SK-N-SH treated with all-trans-retinoic acid at 6 μM for 48 hours (cell line): ENCODE data around the gene TNPO3.

Experiments used
- ATAC-seq: fragments of 200-7000 bp; cut with Tn5 transposase; 3 replicates; pipeline ENCODE4 v1.9.1; 2020; ENCODE audit warnings: mild to moderate bottlenecking, moderate library complexity
- ARNTL ChIP-seq: fragments of 450-650 bp; formaldehyde crosslinking; IDR thresholded peaks from 2 replicates; pipeline ENCODE4 v1.5.0; 2020; ENCODE audit warnings: low read depth, mild to moderate bottlenecking, moderate library complexity, borderline replicate concordance
- BACH2 ChIP-seq: fragments of 250-450 bp; sonication (Bioruptor Pico); IDR thresholded peaks from 2 replicates; pipeline ENCODE4 v1.9.0; 2021; ENCODE audit warnings: mild to moderate bottlenecking, borderline replicate concordance
- CSDC2 ChIP-seq: fragments of 250-450 bp; sonication (Bioruptor Pico); IDR thresholded peaks from 2 replicates; pipeline ENCODE4 v1.5.0; 2020; ENCODE audit warnings: mild to moderate bottlenecking, moderate library complexity
- ESRRG ChIP-seq: fragments of 250-450 bp; sonication (Bioruptor Pico); IDR thresholded peaks from 2 replicates; pipeline ENCODE4 v1.6.1; 2021; ENCODE audit warnings: mild to moderate bottlenecking
- GLIS3 ChIP-seq: fragments of 250-450 bp; sonication (Bioruptor Pico); IDR thresholded peaks from 2 replicates; pipeline ENCODE4 v1.5.0; 2020; ENCODE audit warnings: mild to moderate bottlenecking, moderate library complexity
- ISL1 ChIP-seq: fragments of 250-450 bp; sonication (Bioruptor Pico); IDR thresholded peaks from 2 replicates; pipeline ENCODE4 v2.1.2; 2022; ENCODE audit warnings: mild to moderate bottlenecking, moderate library complexity
- OSR1 ChIP-seq: fragments of 250-450 bp; sonication (Bioruptor Pico); IDR thresholded peaks from 2 replicates; pipeline ENCODE4 v1.8.0; 2022; ENCODE audit warnings: moderate library complexity, mild to moderate bottlenecking, inconsistent platforms
- POU6F1 ChIP-seq: fragments of 250-450 bp; sonication (Bioruptor Pico); IDR thresholded peaks from 2 replicates; pipeline ENCODE4 v1.8.0; 2021; ENCODE audit warnings: low read depth, mild to moderate bottlenecking, moderate library complexity, borderline replicate concordance
- PPARA ChIP-seq: fragments of 250-450 bp; sonication (Bioruptor Pico); IDR thresholded peaks from 2 replicates; pipeline ENCODE4 v1.5.0; 2020; ENCODE audit warnings: mild to moderate bottlenecking, borderline replicate concordance
- RARB ChIP-seq: fragments of 250-450 bp; sonication (Bioruptor Pico); IDR thresholded peaks from 2 replicates; pipeline ENCODE4 v1.8.0; 2021; ENCODE audit warnings: mild to moderate bottlenecking, moderate library complexity
- SNAI2 ChIP-seq: fragments of 250-450 bp; sonication (Bioruptor Pico); IDR thresholded peaks from 2 replicates; pipeline ENCODE4 v1.5.0; 2020; ENCODE audit warnings: mild to moderate bottlenecking, moderate library complexity
- TCF4 ChIP-seq: fragments of 250-450 bp; sonication (Bioruptor Pico); IDR thresholded peaks from 2 replicates; pipeline ENCODE4 v1.8.0; 2021; ENCODE audit warnings: mild to moderate bottlenecking, moderate library complexity, borderline replicate concordance
- TOX ChIP-seq: fragments of 250-450 bp; sonication (Bioruptor Pico); IDR thresholded peaks from 2 replicates; pipeline ENCODE4 v1.8.0; 2021; ENCODE audit warnings: mild to moderate bottlenecking, moderate library complexity, borderline replicate concordance
- ZFP3 ChIP-seq: fragments of 250-450 bp; sonication (Bioruptor Pico); IDR thresholded peaks from 2 replicates; pipeline ENCODE4 v1.5.0; 2020; ENCODE audit warnings: mild to moderate bottlenecking, moderate library complexity
- ZFP30 ChIP-seq: fragments of 450-650 bp; formaldehyde crosslinking; IDR thresholded peaks from 2 replicates; pipeline ENCODE4 v1.5.0; 2022; ENCODE audit warnings: mild to moderate bottlenecking, moderate library complexity
- ZNF565 ChIP-seq: fragments of 450-650 bp; formaldehyde crosslinking; conservative IDR thresholded peaks from 2 replicates; pipeline ENCODE4 v1.5.0; 2020; ENCODE audit warnings: low read depth, mild to moderate bottlenecking, moderate library complexity
- ZNF8 ChIP-seq: fragments of 450-650 bp; formaldehyde crosslinking; IDR thresholded peaks from 2 replicates; pipeline ENCODE4 v1.5.0; 2020; ENCODE audit warnings: mild to moderate bottlenecking, moderate library complexity
- TF ChIP-seq, protein P1 (sequence below): fragments of 250-450 bp; sonication (Bioruptor Pico); IDR thresholded peaks from 2 replicates; pipeline ENCODE4 v1.8.0; 2020; ENCODE audit warnings: mild to moderate bottlenecking, moderate library complexity, borderline replicate concordance
- TF ChIP-seq, protein P2 (sequence below): fragments of 250-450 bp; sonication (Bioruptor Pico); IDR thresholded peaks from 2 replicates; pipeline ENCODE4 v1.5.0; 2020; ENCODE audit warnings: mild to moderate bottlenecking, moderate library complexity
- TF ChIP-seq, protein P3 (sequence below): fragments of 250-450 bp; sonication (Bioruptor Pico); IDR thresholded peaks from 2 replicates; pipeline ENCODE4 v1.5.1; 2021; ENCODE audit warnings: mild to moderate bottlenecking, moderate library complexity
- TF ChIP-seq, protein P4 (sequence below): fragments of 250-450 bp; sonication (Bioruptor Pico); IDR thresholded peaks from 2 replicates; pipeline ENCODE4 v1.5.1; 2020; ENCODE audit warnings: low read depth, mild to moderate bottlenecking, moderate library complexity

TNPO3 gene

GRCh38 chr7:129032017-129032416 lies 22.9 kb downstream of the TNPO3 start:
- TF ChIP-seq ZNF8 (no peak), CSDC2 (CRISPR knock-in tag) (no peak), ISL1 (CRISPR knock-in tag) (no peak), ZNF565 (CRISPR knock-in tag) (no peak), ZFP3 (CRISPR knock-in tag) (no peak), PPARA (CRISPR knock-in tag) (no peak), ZFP30 (CRISPR knock-in tag) (no peak), TOX (no peak), OSR1 (no peak), ESRRG (CRISPR knock-in tag) (no peak), BACH2 (CRISPR knock-in tag) (no peak)
- TF ChIP-seq, protein P1, sequence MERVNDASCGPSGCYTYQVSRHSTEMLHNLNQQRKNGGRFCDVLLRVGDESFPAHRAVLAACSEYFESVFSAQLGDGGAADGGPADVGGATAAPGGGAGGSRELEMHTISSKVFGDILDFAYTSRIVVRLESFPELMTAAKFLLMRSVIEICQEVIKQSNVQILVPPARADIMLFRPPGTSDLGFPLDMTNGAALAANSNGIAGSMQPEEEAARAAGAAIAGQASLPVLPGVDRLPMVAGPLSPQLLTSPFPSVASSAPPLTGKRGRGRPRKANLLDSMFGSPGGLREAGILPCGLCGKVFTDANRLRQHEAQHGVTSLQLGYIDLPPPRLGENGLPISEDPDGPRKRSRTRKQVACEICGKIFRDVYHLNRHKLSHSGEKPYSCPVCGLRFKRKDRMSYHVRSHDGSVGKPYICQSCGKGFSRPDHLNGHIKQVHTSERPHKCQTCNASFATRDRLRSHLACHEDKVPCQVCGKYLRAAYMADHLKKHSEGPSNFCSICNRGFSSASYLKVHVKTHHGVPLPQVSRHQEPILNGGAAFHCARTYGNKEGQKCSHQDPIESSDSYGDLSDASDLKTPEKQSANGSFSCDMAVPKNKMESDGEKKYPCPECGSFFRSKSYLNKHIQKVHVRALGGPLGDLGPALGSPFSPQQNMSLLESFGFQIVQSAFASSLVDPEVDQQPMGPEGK (CRISPR knock-in tag) = no peak
- no peak for ATAC-seq

- no peak for ATAC-seq
- TF ChIP-seq, protein P2, sequence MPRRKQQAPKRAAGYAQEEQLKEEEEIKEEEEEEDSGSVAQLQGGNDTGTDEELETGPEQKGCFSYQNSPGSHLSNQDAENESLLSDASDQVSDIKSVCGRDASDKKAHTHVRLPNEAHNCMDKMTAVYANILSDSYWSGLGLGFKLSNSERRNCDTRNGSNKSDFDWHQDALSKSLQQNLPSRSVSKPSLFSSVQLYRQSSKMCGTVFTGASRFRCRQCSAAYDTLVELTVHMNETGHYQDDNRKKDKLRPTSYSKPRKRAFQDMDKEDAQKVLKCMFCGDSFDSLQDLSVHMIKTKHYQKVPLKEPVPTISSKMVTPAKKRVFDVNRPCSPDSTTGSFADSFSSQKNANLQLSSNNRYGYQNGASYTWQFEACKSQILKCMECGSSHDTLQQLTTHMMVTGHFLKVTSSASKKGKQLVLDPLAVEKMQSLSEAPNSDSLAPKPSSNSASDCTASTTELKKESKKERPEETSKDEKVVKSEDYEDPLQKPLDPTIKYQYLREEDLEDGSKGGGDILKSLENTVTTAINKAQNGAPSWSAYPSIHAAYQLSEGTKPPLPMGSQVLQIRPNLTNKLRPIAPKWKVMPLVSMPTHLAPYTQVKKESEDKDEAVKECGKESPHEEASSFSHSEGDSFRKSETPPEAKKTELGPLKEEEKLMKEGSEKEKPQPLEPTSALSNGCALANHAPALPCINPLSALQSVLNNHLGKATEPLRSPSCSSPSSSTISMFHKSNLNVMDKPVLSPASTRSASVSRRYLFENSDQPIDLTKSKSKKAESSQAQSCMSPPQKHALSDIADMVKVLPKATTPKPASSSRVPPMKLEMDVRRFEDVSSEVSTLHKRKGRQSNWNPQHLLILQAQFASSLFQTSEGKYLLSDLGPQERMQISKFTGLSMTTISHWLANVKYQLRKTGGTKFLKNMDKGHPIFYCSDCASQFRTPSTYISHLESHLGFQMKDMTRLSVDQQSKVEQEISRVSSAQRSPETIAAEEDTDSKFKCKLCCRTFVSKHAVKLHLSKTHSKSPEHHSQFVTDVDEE = no peak
- TF ChIP-seq ISL1 (CRISPR knock-in tag) (no peak), GLIS3 (no peak), ESRRG (CRISPR knock-in tag) (no peak), POU6F1 (no peak), BACH2 (CRISPR knock-in tag) (no peak), ARNTL (CRISPR knock-in tag) (no peak), SNAI2 (CRISPR knock-in tag) (no peak), ZNF565 (CRISPR knock-in tag) (no peak), CSDC2 (CRISPR knock-in tag) (no peak), RARB (no peak), TOX (no peak), TCF4 (CRISPR knock-in tag) (no peak), ZFP30 (CRISPR knock-in tag) (no peak)
- TF ChIP-seq, protein P3, sequence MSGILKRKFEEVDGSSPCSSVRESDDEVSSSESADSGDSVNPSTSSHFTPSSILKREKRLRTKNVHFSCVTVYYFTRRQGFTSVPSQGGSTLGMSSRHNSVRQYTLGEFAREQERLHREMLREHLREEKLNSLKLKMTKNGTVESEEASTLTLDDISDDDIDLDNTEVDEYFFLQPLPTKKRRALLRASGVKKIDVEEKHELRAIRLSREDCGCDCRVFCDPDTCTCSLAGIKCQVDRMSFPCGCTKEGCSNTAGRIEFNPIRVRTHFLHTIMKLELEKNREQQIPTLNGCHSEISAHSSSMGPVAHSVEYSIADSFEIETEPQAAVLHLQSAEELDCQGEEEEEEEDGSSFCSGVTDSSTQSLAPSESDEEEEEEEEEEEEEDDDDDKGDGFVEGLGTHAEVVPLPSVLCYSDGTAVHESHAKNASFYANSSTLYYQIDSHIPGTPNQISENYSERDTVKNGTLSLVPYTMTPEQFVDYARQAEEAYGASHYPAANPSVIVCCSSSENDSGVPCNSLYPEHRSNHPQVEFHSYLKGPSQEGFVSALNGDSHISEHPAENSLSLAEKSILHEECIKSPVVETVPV (CRISPR knock-in tag) = no peak
- TF ChIP-seq, protein P4, sequence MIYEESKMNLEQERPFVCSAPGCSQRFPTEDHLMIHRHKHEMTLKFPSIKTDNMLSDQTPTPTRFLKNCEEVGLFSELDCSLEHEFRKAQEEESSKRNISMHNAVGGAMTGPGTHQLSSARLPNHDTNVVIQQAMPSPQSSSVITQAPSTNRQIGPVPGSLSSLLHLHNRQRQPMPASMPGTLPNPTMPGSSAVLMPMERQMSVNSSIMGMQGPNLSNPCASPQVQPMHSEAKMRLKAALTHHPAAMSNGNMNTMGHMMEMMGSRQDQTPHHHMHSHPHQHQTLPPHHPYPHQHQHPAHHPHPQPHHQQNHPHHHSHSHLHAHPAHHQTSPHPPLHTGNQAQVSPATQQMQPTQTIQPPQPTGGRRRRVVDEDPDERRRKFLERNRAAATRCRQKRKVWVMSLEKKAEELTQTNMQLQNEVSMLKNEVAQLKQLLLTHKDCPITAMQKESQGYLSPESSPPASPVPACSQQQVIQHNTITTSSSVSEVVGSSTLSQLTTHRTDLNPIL = no peak
These were observed 24.5 kb downstream of the TNPO3 start for GRCh38 chr7:129030440-129030839.

DNA sequence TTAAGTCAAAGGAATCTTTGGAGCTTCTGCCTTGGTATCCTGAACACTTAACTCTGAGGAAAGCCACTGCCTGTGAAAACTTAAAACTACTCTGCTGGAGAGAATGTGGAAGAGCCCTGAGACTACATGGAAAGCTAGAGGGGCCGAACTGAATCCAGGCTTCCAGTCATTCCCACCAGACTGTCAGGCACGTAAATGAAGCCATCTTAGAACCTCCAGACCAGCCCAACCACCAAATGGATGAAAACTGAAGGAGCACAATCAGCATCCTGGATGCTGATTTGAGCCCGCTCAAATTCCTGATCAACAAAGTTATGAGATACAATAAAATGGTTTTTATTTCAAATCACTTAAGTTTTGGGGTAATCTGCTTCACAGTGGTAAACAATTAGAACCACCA lies 30.8 kb downstream of the TNPO3 start:
- ATAC-seq = no peak
- TF ChIP-seq SNAI2 (CRISPR knock-in tag) = no peak
- TF ChIP-seq, protein P3 (CRISPR knock-in tag) = no peak
- TF ChIP-seq ZNF565 (CRISPR knock-in tag) = no peak
- TF ChIP-seq ZFP3 (CRISPR knock-in tag) = no peak
- no peak for TF ChIP-seq PPARA (CRISPR knock-in tag)
- no peak for TF ChIP-seq OSR1
- TF ChIP-seq BACH2 (CRISPR knock-in tag) = no peak
- no peak for TF ChIP-seq TOX
- TF ChIP-seq, protein P2 = no peak
- TF ChIP-seq ESRRG (CRISPR knock-in tag) = no peak
- TF ChIP-seq ZNF8 = no peak
- no peak for TF ChIP-seq POU6F1
- no peak for TF ChIP-seq RARB
- no peak for TF ChIP-seq ISL1 (CRISPR knock-in tag)
